ENCODE measurements around the gene DNAH5.
"Not testable (repeated sequence)": the region's sequence is repeated elsewhere in the genome, so short reads cannot be mapped to it uniquely, and the experiment has no call there.

The DNAH5 gene

GRCh38 chr5:13944560-13945199, at the start of gene DNAH5:
Gene DNAH5, minus strand, starts transcription at chr5:13944688. Its CDS starts 250 bp downstream, at chr5:13944438.
- DNase-seq: peak; percentile 54

- DNase-seq: no peak
Measured at GRCh38 chr5:13993926-13994325, 49.4 kb upstream of the DNAH5 start.

GRCh38 chr5:13992795-13993194, 48.3 kb upstream of the DNAH5 start:
- DNase-seq: no peak

- DNase-seq: no peak
Measured at GRCh38 chr5:13991365-13991764, 46.9 kb upstream of the DNAH5 start.

- no peak for DNase-seq
Measured at GRCh38 chr5:13990896-13991295, 46.4 kb upstream of the DNAH5 start.

GRCh38 chr5:13989832-13990231, 45.3 kb upstream of the DNAH5 start:
- no peak for DNase-seq

- DNase-seq: peak; percentile 36
Measured at GRCh38 chr5:13987843-13988464, 43.5 kb upstream of the DNAH5 start.

GRCh38 chr5:13985731-13986418, 41.4 kb upstream of the DNAH5 start:
- no peak for DNase-seq

GRCh38 chr5:13984888-13985287, 40.4 kb upstream of the DNAH5 start:
- not testable (repeated sequence) for DNase-seq

- peak; percentile 30 for DNase-seq
Measured at GRCh38 chr5:13976867-13977830, 32.7 kb upstream of the DNAH5 start.

GRCh38 chr5:13976223-13976622, 31.7 kb upstream of the DNAH5 start:
- DNase-seq: no peak

- no peak for DNase-seq
Measured at GRCh38 chr5:13975246-13975645, 30.8 kb upstream of the DNAH5 start.

- no peak for DNase-seq
Measured at GRCh38 chr5:13973724-13974123, 29.2 kb upstream of the DNAH5 start.

GRCh38 chr5:13972029-13972428, 27.5 kb upstream of the DNAH5 start:
- no peak for DNase-seq

- peak; percentile 71 for DNase-seq
Measured at GRCh38 chr5:13957032-13957645, 12.7 kb upstream of the DNAH5 start.

GRCh38 chr5:13956471-13956870, 12.0 kb upstream of the DNAH5 start:
- DNase-seq: no peak

- DNase-seq: no peak
Measured at GRCh38 chr5:13955896-13956295, 11.4 kb upstream of the DNAH5 start.

- no peak for DNase-seq
Measured at GRCh38 chr5:13946111-13946510, 1.6 kb upstream of the DNAH5 start.

- DNase-seq: no peak
Measured at GRCh38 chr5:13945271-13945670, 783 bp upstream of the DNAH5 start.

GRCh38 chr5:13943676-13944075, 812 bp downstream of the DNAH5 start:
- no peak for DNase-seq

- no peak for DNase-seq
Measured at GRCh38 chr5:13941468-13941867, 3.0 kb downstream of the DNAH5 start.

GRCh38 chr5:13939638-13940037, 4.8 kb downstream of the DNAH5 start:
- no peak for DNase-seq

GRCh38 chr5:13934921-13935320, 9.6 kb downstream of the DNAH5 start:
- DNase-seq: no peak

All from NCI-H526 treated with DMSO at 0.1 percent for 48 hours (cell line).